HCT116 (cell line): ENCODE measurements around the gene ARMC12. TPM values are rescaled to one million over a fixed set of nuclear protein-coding genes. Genes with fewer than 3 reads are reported as not detected.
A peak's percentile ranks its signal among the peaks of the same experiment; 100 is the strongest.

Experiments
- ATAC-seq: fragments of 200-7000 bp; cut with Tn5 transposase; 2 replicates; pipeline ENCODE4 v1.9.1; 2020; ENCODE audit warnings: mild to moderate bottlenecking, moderate library complexity
- BruUV-seq: library from RNA; stranded (reverse); fragments of 400-500 nt; replicated peaks from 2 replicates; lab custom pipeline; 2021; lab: Mats Ljungman, UMichigan
- CTCF ChIA-PET: fragments of 300-600 bp; sonication (Branson Sonifier 250); formaldehyde crosslinking; loops from one replicate; lab custom pipeline; 2021; ENCODE audit warnings: antibody characterized with exemption; lab: Charles Lee
- POLR2A ChIA-PET: fragments of 300-600, 350-600 bp; sonication (Branson Sonifier 250); formaldehyde crosslinking; loops from one replicate; lab custom pipeline; 2021; ENCODE audit warnings: antibody characterized with exemption; lab: Charles Lee
- RAD21 ChIA-PET, 2 experiments: fragments of 300-600 bp; sonication (Branson Sonifier 250); formaldehyde crosslinking; loops; one replicate each; lab custom pipeline; 2023; ENCODE audit warnings: low total read pairs in 2 of 2; ENCODE audit not compliant: uncharacterized antibody in 2 of 2, unreplicated experiment in 2 of 2, low non-redundant PET in 1 of 2; lab: Charles Lee
- DNase-seq: peaks from one replicate; pipeline ENCODE4 v3.0.0-alpha.2; 2010; ENCODE audit warnings: low read depth, low spot score
- H2AFZ ChIP-seq: fragments of 200-600 bp; shearing (Covaris generic), sonication (generic); 2 replicates; pipeline ENCODE4 v1.6.1; 2017; ENCODE audit warnings: low read depth, mixed run types, mixed read lengths, antibody characterized with exemption, low read length; ENCODE audit not compliant: poor library complexity, severe bottlenecking
- H3K27ac ChIP-seq: 2 replicates; pipeline ENCODE4 v1.5.1; 2012; ENCODE audit warnings: low read depth, low read length
- H3K27me3 ChIP-seq: fragments of 200-600 bp; sonication (generic); 2 replicates; pipeline ENCODE4 v1.6.1; 2016; ENCODE audit warnings: mixed run types, low read length, mixed read lengths; ENCODE audit not compliant: insufficient read depth
- H3K36me3 ChIP-seq, 2 experiments: fragments of 200-500 bp in 1 of 2; fragments of 200-600 bp in 1 of 2; sonication (Bioruptor generic) in 1 of 2; sonication (generic) in 1 of 2; 2 replicates each; pipeline versions ENCODE4 v1.5.1 to v1.6.1; 2014 to 2016; ENCODE audit warnings: low read length in 2 of 2, inconsistent platforms in 1 of 2, mixed read lengths in 1 of 2, mixed run types in 1 of 2; ENCODE audit not compliant: insufficient read depth in 2 of 2, control insufficient read depth in 1 of 2
- H3K4me1 ChIP-seq, 2 experiments: fragments of 200-600 bp in 1 of 2; sonication (generic) in 1 of 2; 2 replicates each; pipeline versions ENCODE4 v1.5.1 to v1.6.1; 2012 to 2017; ENCODE audit warnings: low read length in 2 of 2, inconsistent platforms in 1 of 2, mild to moderate bottlenecking in 1 of 2, mixed read lengths in 1 of 2, mixed run types in 1 of 2, moderate library complexity in 1 of 2; ENCODE audit not compliant: insufficient read depth in 2 of 2, control insufficient read depth in 1 of 2
- H3K4me2 ChIP-seq: fragments of 200-600 bp; sonication (generic); 2 replicates; pipeline ENCODE4 v1.6.1; 2017; ENCODE audit warnings: mixed run types, low read length, mixed read lengths
- H3K4me3 ChIP-seq, 2 experiments: fragments of 200-600 bp in 1 of 2; sonication (generic) in 1 of 2; replicated peaks in 1 of 2; 2 replicates each; pipeline ENCODE4 v1.5.1; 2011 to 2016; ENCODE audit warnings: low read length in 2 of 2, control low read depth in 1 of 2, low read depth in 1 of 2, mild to moderate bottlenecking in 1 of 2, mixed read lengths in 1 of 2, mixed run types in 1 of 2
- H3K79me2 ChIP-seq: fragments of 200-600 bp; sonication (generic); 2 replicates; pipeline ENCODE4 v1.6.1; 2017; ENCODE audit warnings: mild to moderate bottlenecking, mixed run types, low read length, moderate library complexity, mixed read lengths; ENCODE audit not compliant: insufficient read depth
- H3K9ac ChIP-seq: fragments of 200-600 bp; sonication (generic); 2 replicates; pipeline ENCODE4 v1.6.1; 2016; ENCODE audit warnings: low read length, mixed read lengths
- H3K9me2 ChIP-seq: fragments of 200-600 bp; sonication (generic), shearing (Covaris generic); 2 replicates; pipeline ENCODE4 v1.6.1; 2017; ENCODE audit warnings: mixed run types, mild to moderate bottlenecking, moderate library complexity; ENCODE audit not compliant: insufficient read depth
- H3K9me3 ChIP-seq, 2 experiments: fragments of 200-500 bp in 1 of 2; fragments of 200-600 bp in 1 of 2; sonication (Bioruptor generic) in 1 of 2; sonication (generic) in 1 of 2; 2 replicates each; pipeline ENCODE4 v1.6.1; 2014 to 2017; ENCODE audit warnings: low read length in 2 of 2, mixed read lengths in 2 of 2, inconsistent platforms in 1 of 2, low read depth in 1 of 2, mild to moderate bottlenecking in 1 of 2, mixed run types in 1 of 2, moderate library complexity in 1 of 2; ENCODE audit not compliant: control insufficient read depth in 1 of 2, insufficient read depth in 1 of 2
- H4K20me1 ChIP-seq: fragments of 200-600 bp; sonication (generic), shearing (Covaris generic); 2 replicates; pipeline ENCODE4 v1.6.1; 2017; ENCODE audit warnings: mixed run types, mild to moderate bottlenecking, moderate library complexity; ENCODE audit not compliant: insufficient read depth
- CBX3 ChIP-seq: IDR thresholded peaks from 2 replicates; pipeline ENCODE4 v1.6.1; 2012; ENCODE audit warnings: low read depth
- CEBPB ChIP-seq: IDR thresholded peaks from 2 replicates; pipeline ENCODE4 v1.6.1; 2012; ENCODE audit warnings: low read depth
- EGR1 ChIP-seq: IDR thresholded peaks from 2 replicates; pipeline ENCODE4 v1.6.1; 2012; ENCODE audit warnings: low read depth
- ELF1 ChIP-seq: IDR thresholded peaks from 2 replicates; pipeline ENCODE4 v1.6.1; 2012; ENCODE audit warnings: low read depth, borderline replicate concordance
- EZH2 ChIP-seq: fragments of 200-600 bp; sonication (generic); IDR thresholded peaks from 2 replicates; pipeline ENCODE4 v1.6.1; 2017; ENCODE audit warnings: antibody characterized with exemption, mixed run types
- EZH2phosphoT487 ChIP-seq: fragments of 200-600 bp; IDR thresholded peaks from 2 replicates; pipeline ENCODE4 v1.6.1; 2018; ENCODE audit warnings: antibody characterized with exemption, borderline replicate concordance
- FOSL1 ChIP-seq: IDR thresholded peaks from 2 replicates; pipeline ENCODE4 v1.6.1; 2012; ENCODE audit warnings: low read depth
- JUND ChIP-seq: IDR thresholded peaks from 2 replicates; pipeline ENCODE4 v1.6.1; 2012
- POLR2A ChIP-seq: IDR thresholded peaks from 2 replicates; pipeline ENCODE4 v1.7.0; 2011; ENCODE audit warnings: borderline replicate concordance; ENCODE audit not compliant: insufficient read depth, insufficient read length; ENCODE audit errors: extremely low read depth
- POLR2AphosphoS5 ChIP-seq: IDR thresholded peaks from 2 replicates; pipeline ENCODE4 v1.6.1; 2011; ENCODE audit warnings: mild to moderate bottlenecking, low read depth, low read length, moderate library complexity
- SIN3A ChIP-seq: IDR thresholded peaks from 2 replicates; pipeline ENCODE4 v1.6.1; 2012; ENCODE audit warnings: low read depth
- SP1 ChIP-seq: IDR thresholded peaks from 2 replicates; pipeline ENCODE4 v1.6.1; 2012; ENCODE audit warnings: low read depth
- SRF ChIP-seq: IDR thresholded peaks from 2 replicates; pipeline ENCODE4 v1.6.1; 2012; ENCODE audit warnings: low read depth
- TCF7L2 ChIP-seq: IDR thresholded peaks from 2 replicates; pipeline ENCODE4 v1.7.0; 2011; ENCODE audit warnings: borderline replicate concordance, inconsistent platforms; ENCODE audit not compliant: insufficient read depth, insufficient read length; ENCODE audit errors: extremely low read depth
- ZNF274 ChIP-seq: fragments of 200-500 bp; sonication (Bioruptor generic); IDR thresholded peaks from 2 replicates; pipeline ENCODE4 v1.6.1; 2014; ENCODE audit warnings: mild to moderate bottlenecking, low read depth, low read length, inconsistent platforms
- intact Hi-C: fragments of 100-400 bp; cut with micrococcal nuclease; formaldehyde crosslinking; loops from 2 replicates; pipeline ENCODE4 v1.10.0; 2022
- total RNA-seq: library from RNA; stranded (reverse); gene quantifications from one replicate; pipeline ENCODE4 v1.2.1, GENCODE V29; 2021; ENCODE audit not compliant: unreplicated experiment
- TF ChIP-seq, protein P1 (sequence below): IDR thresholded peaks from 2 replicates; pipeline ENCODE4 v1.6.1; 2012
- TF ChIP-seq, protein P2 (sequence below): IDR thresholded peaks from 2 replicates; pipeline ENCODE4 v1.6.1; 2012; ENCODE audit warnings: low read depth
- TF ChIP-seq, protein P3 (sequence below): IDR thresholded peaks from 2 replicates; pipeline ENCODE4 v1.6.1; 2012

ARMC12 gene
- total RNA-seq, 1 experiment from 2014 or later: 0.79 TPM

DNA sequence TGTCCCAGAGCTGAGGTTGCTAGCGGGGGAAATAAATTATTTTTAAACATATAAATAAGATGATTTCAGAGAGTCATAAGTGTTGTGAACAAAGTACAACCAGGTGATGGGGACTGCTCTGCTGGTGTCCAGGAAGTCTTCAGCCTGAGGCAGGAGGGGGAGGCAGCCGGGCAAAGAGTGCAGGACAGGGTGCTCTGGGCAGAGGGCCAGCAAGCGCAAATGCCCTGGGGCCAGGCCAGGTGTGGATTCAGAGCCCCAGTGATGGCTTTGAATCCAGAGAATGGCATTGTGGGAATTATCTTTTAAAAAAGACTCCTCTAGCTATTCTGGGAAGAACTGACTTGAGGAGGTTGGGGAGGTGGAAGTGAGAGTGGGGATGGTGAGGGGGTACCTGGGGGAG lies 45.6 kb downstream of the ARMC12 start:
- no peaks in the 10 kb centered on the region for H3K9me2 ChIP-seq
- POLR2A ChIA-PET: interaction anchor here (0.7 kb wide), 1 partner anchor 309 kb away, joined by 4 read pairs; no protein-coding TSS in a partner anchor
- H2AFZ ChIP-seq: no peak overlapping the region
- intact Hi-C loops: no loop called here
- no peak overlapping the region for H3K27ac ChIP-seq
- no peaks in the 10 kb centered on the region for H3K36me3 ChIP-seq
- H3K4me1 ChIP-seq: peaks cover 7 to 12% of the 10 kb centered on the region in 2 experiments; a peak in 3 of 4 replicates
- no TSS peak for BruUV-seq
- H4K20me1 ChIP-seq: no peaks in the 10 kb centered on the region
- H3K4me3 ChIP-seq: no peak overlapping the region
- peak; percentile 75 for ATAC-seq
- RAD21 ChIA-PET: no interaction called here
- no peaks in the 10 kb centered on the region for H3K9me3 ChIP-seq
- TF ChIP-seq CBX3: no peak
- no peak for TF ChIP-seq JUND
- TF ChIP-seq SRF: no peak
- TF ChIP-seq ELF1: no peak
- no peak for TF ChIP-seq EGR1
- TF ChIP-seq, all 23 proteins: peak for 0
- CTCF ChIA-PET: no interaction called here
- H3K9ac ChIP-seq: no peak overlapping the region
- no peaks in the 10 kb centered on the region for H3K79me2 ChIP-seq
- no peak for DNase-seq
- H3K27me3 ChIP-seq: peaks cover 4% of the 10 kb centered on the region; the same call in 1 of the 2 replicates
- H3K4me2 ChIP-seq: peak overlapping the region; percentile 14; the same call in 1 of the 2 replicates

DNA sequence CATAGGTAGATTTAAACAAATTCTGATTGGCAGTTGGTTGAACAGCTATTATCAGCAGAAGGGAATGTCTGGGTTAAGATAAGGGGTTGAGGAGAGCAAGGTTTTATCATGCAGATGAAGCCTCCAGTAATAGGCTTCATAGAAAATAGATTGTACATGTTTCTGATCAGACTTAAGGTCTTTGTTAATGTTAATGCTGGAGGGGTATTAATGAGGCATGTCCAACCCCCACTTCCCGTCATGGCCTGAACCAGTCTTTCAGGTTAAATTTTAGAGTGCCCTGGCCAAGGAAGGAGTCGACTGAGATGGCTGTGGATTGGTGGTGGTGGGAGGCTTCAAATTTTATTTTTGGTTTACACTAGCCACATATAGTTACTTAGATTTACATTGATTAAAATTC lies 47.4 kb downstream of the ARMC12 start:
- Histone ChIP-seq H3K9me3 (no peaks in the 10 kb centered on the region), H3K79me2 (no peaks in the 10 kb centered on the region), H3K4me2 (no peak overlapping the region), H3K4me3 (no peak overlapping the region), H3K27ac (no peak overlapping the region), H2AFZ (no peak overlapping the region), H3K4me1 (peaks cover 6 to 10% of the 10 kb centered on the region in 2 experiments; a peak in 3 of 4 replicates), H3K27me3 (peaks cover 18% of the 10 kb centered on the region; the same call in 1 of the 2 replicates), H3K9ac (no peak overlapping the region), H3K9me2 (no peaks in the 10 kb centered on the region), H4K20me1 (no peaks in the 10 kb centered on the region), H3K36me3 (no peaks in the 10 kb centered on the region)
- POLR2A ChIA-PET: no interaction called here
- RAD21 ChIA-PET: no interaction called here
- CTCF ChIA-PET: no interaction called here
- intact Hi-C loops: no loop called here
- no peak for ATAC-seq
- BruUV-seq: no TSS peak
- DNase-seq: no peak
- TF ChIP-seq JUND (no peak), SRF (no peak), POLR2AphosphoS5 (no peak), CEBPB (no peak), EZH2phosphoT487 (no peak), EZH2 (no peak), TCF7L2 (no peak), SP1 (no peak), POLR2A (no peak), SIN3A (no peak), CBX3 (no peak), ELF1 (no peak), FOSL1 (no peak), ZNF274 (no peak)
- TF ChIP-seq, protein P1, sequence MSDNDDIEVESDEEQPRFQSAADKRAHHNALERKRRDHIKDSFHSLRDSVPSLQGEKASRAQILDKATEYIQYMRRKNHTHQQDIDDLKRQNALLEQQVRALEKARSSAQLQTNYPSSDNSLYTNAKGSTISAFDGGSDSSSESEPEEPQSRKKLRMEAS: no peak
- TF ChIP-seq, protein P2, sequence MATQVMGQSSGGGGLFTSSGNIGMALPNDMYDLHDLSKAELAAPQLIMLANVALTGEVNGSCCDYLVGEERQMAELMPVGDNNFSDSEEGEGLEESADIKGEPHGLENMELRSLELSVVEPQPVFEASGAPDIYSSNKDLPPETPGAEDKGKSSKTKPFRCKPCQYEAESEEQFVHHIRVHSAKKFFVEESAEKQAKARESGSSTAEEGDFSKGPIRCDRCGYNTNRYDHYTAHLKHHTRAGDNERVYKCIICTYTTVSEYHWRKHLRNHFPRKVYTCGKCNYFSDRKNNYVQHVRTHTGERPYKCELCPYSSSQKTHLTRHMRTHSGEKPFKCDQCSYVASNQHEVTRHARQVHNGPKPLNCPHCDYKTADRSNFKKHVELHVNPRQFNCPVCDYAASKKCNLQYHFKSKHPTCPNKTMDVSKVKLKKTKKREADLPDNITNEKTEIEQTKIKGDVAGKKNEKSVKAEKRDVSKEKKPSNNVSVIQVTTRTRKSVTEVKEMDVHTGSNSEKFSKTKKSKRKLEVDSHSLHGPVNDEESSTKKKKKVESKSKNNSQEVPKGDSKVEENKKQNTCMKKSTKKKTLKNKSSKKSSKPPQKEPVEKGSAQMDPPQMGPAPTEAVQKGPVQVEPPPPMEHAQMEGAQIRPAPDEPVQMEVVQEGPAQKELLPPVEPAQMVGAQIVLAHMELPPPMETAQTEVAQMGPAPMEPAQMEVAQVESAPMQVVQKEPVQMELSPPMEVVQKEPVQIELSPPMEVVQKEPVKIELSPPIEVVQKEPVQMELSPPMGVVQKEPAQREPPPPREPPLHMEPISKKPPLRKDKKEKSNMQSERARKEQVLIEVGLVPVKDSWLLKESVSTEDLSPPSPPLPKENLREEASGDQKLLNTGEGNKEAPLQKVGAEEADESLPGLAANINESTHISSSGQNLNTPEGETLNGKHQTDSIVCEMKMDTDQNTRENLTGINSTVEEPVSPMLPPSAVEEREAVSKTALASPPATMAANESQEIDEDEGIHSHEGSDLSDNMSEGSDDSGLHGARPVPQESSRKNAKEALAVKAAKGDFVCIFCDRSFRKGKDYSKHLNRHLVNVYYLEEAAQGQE: no peak
- TF ChIP-seq, protein P3, sequence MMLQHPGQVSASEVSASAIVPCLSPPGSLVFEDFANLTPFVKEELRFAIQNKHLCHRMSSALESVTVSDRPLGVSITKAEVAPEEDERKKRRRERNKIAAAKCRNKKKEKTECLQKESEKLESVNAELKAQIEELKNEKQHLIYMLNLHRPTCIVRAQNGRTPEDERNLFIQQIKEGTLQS: no peak
